T-helper 2 cell treated with Interferon-gamma antibody and Interleukin-4, amounts not matched to agents 5 μg/mL and 100 μg/mL, for 36 hours (primary cell): ENCODE results near the gene SPACA4.

Source experiments
- DNase-seq: peaks from one replicate; pipeline ENCODE4 v3.0.0; 2021; ENCODE audit warnings: low spot score
- H3K27ac Mint-ChIP-seq: one replicate; pipeline ENCODE4 v1.8.0; 2021; ENCODE audit warnings: mild to moderate bottlenecking, mixed read lengths
- H3K27me3 Mint-ChIP-seq: one replicate; pipeline ENCODE4 v1.8.0; 2021; ENCODE audit warnings: low read depth, mixed read lengths
- H3K36me3 Mint-ChIP-seq: one replicate; pipeline ENCODE4 v1.8.0; 2021; ENCODE audit warnings: low read depth, mixed read lengths
- H3K4me1 Mint-ChIP-seq: one replicate; pipeline ENCODE4 v1.8.0; 2021; ENCODE audit warnings: low read depth, mixed read lengths
- H3K4me3 Mint-ChIP-seq: one replicate; pipeline ENCODE4 v1.8.0; 2022; ENCODE audit warnings: mild to moderate bottlenecking, moderate library complexity, mixed read lengths
- H3K9me3 Mint-ChIP-seq: one replicate; pipeline ENCODE4 v1.8.0; 2021; ENCODE audit warnings: mixed read lengths

SPACA4 gene

GRCh38 chr19:48651683-48652048 lies 45.1 kb downstream of the SPACA4 start:
- H3K27me3 Mint-ChIP-seq = no peaks in the 10 kb centered on the region
- no peak overlapping the region for H3K4me3 Mint-ChIP-seq
- peaks cover 23% of the 10 kb centered on the region for H3K4me1 Mint-ChIP-seq
- DNase-seq = no peak
- H3K36me3 Mint-ChIP-seq = no peaks in the 10 kb centered on the region
- no peaks in the 10 kb centered on the region for H3K9me3 Mint-ChIP-seq
- no peak overlapping the region for H3K27ac Mint-ChIP-seq

GRCh38 chr19:48654299-48655059 lies 47.9 kb downstream of the SPACA4 start:
- Mint-ChIP-seq H3K27ac (peak overlapping the region; percentile 5), H3K4me1 (peaks cover 10% of the 10 kb centered on the region), H3K36me3 (no peaks in the 10 kb centered on the region), H3K4me3 (no peak overlapping the region), H3K9me3 (no peaks in the 10 kb centered on the region), H3K27me3 (peaks cover 6% of the 10 kb centered on the region)
- DNase-seq = no peak

GRCh38 chr19:48656840-48657474 lies 50.4 kb downstream of the SPACA4 start:
- no peaks in the 10 kb centered on the region for H3K9me3 Mint-ChIP-seq
- no peak overlapping the region for H3K4me3 Mint-ChIP-seq
- H3K4me1 Mint-ChIP-seq = peaks cover 14% of the 10 kb centered on the region
- no peaks in the 10 kb centered on the region for H3K36me3 Mint-ChIP-seq
- H3K27me3 Mint-ChIP-seq = peaks cover 6% of the 10 kb centered on the region
- no peak for DNase-seq
- no peak overlapping the region for H3K27ac Mint-ChIP-seq
